Activated CD4-positive, CD25-positive, alpha-beta regulatory T cell treated with anti-CD3 and anti-CD28 coated beads, Interleukin-2, amount 50 U/mL, for 24 hours (primary cell): Measurements from ENCODE around the gene MVB12B.
"Not testable (repeated sequence)": the region's sequence is repeated elsewhere in the genome, so short reads cannot be mapped to it uniquely, and the experiment has no call there.

ENCODE experiments used
- ATAC-seq, 2 donors: fragments of 150-1000 bp; cut with Tn5 transposase; one replicate each; pipeline ENCODE4 v1.10.0; 2021; ENCODE audit warnings: mild to moderate bottlenecking in 1 of 2, moderate library complexity in 1 of 2

Gene MVB12B

GRCh38 chr9:126475933-126476555 is 149.4 kb downstream of the MVB12B start:
- no peak for ATAC-seq

GRCh38 chr9:126477432-126477831 is 150.8 kb downstream of the MVB12B start:
- ATAC-seq: not testable (repeated sequence)

GRCh38 chr9:126478216-126478981 is 151.8 kb downstream of the MVB12B start:
- no peak for ATAC-seq

GRCh38 chr9:126479515-126479914 is 152.9 kb downstream of the MVB12B start:
- no peak for ATAC-seq

GRCh38 chr9:126480813-126481212 is 154.2 kb downstream of the MVB12B start:
- no peak for ATAC-seq

- ATAC-seq: no peak
These were observed 155.2 kb downstream of the MVB12B start for GRCh38 chr9:126481862-126482261.

GRCh38 chr9:126482361-126483044 is 155.9 kb downstream of the MVB12B start:
- ATAC-seq: no peak

GRCh38 chr9:126483468-126484073 is 156.9 kb downstream of the MVB12B start:
- ATAC-seq: no peak

- ATAC-seq: no peak
These were observed 159.0 kb downstream of the MVB12B start for GRCh38 chr9:126485662-126486061.

- ATAC-seq: no peak
These were observed 159.6 kb downstream of the MVB12B start for GRCh38 chr9:126486276-126486675.

- no peak for ATAC-seq
These were observed 161.2 kb downstream of the MVB12B start for GRCh38 chr9:126487856-126488255.

- no peak for ATAC-seq
These were observed 161.7 kb downstream of the MVB12B start for GRCh38 chr9:126488310-126488709.

- no peak for ATAC-seq
These were observed 162.3 kb downstream of the MVB12B start for GRCh38 chr9:126488881-126489404.

- ATAC-seq: no peak
These were observed 163.1 kb downstream of the MVB12B start for GRCh38 chr9:126489581-126490213.

- ATAC-seq: no peak
These were observed 163.6 kb downstream of the MVB12B start for GRCh38 chr9:126490214-126490631.

- ATAC-seq: peak in 1 of 2 donors; percentile 33
These were observed 164.4 kb downstream of the MVB12B start for GRCh38 chr9:126490871-126491567.

GRCh38 chr9:126491568-126491879 is 164.9 kb downstream of the MVB12B start:
- no peak for ATAC-seq

GRCh38 chr9:126491949-126492348 is 165.3 kb downstream of the MVB12B start:
- no peak for ATAC-seq

- no peak for ATAC-seq
These were observed 167.6 kb downstream of the MVB12B start for GRCh38 chr9:126494264-126494663.

GRCh38 chr9:126494746-126495145 is 168.1 kb downstream of the MVB12B start:
- no peak for ATAC-seq

- no peak for ATAC-seq
These were observed 169.0 kb downstream of the MVB12B start for GRCh38 chr9:126495411-126496180.
